Kidney (tissue), 14 donors: ENCODE data around the gene ZFHX2. TPM values are rescaled to one million over a fixed set of nuclear protein-coding genes. Genes with fewer than 3 reads are reported as not detected.

Experiments
- DNase-seq, 5 donors: peaks; one replicate each; pipeline ENCODE4 v3.0.0-alpha.2; 2013 to 2020
- FAIRE-seq: peaks from 2 replicates; lab custom pipeline; 2012; peaks lifted over from hg19 to GRCh38; lab: Jason Lieb, UNC
- H3K27ac ChIP-seq, 2 donors: one replicate each; pipeline ENCODE4 v1.7.0; 2013; ENCODE audit warnings: low read depth in 2 of 2, low read length in 2 of 2, inconsistent platforms in 1 of 2
- H3K27me3 ChIP-seq: one replicate; pipeline ENCODE4 v1.7.1; 2013; ENCODE audit warnings: low read length, inconsistent platforms; ENCODE audit not compliant: control insufficient read depth, insufficient read depth
- H3K36me3 ChIP-seq, 3 donors: one replicate each; pipeline versions ENCODE4 v1.7.0 to v1.7.1; 2013; ENCODE audit warnings: low read length in 3 of 3, control low read depth in 1 of 3, inconsistent platforms in 1 of 3; ENCODE audit not compliant: insufficient read depth in 3 of 3, control insufficient read depth in 2 of 3
- H3K4me1 ChIP-seq, 3 donors: one replicate each; pipeline versions ENCODE4 v1.7.0 to v1.7.1; 2013; ENCODE audit warnings: low read length in 3 of 3, inconsistent platforms in 1 of 3, low read depth in 1 of 3; ENCODE audit not compliant: control insufficient read depth in 2 of 3, insufficient read depth in 2 of 3
- H3K4me3 ChIP-seq, 3 donors: one replicate each; pipeline versions ENCODE4 v1.7.0 to v1.8.1; 2013; ENCODE audit warnings: low read length in 3 of 3, control low read depth in 1 of 3, inconsistent platforms in 1 of 3
- H3K9ac ChIP-seq, 3 donors: one replicate each; pipeline versions ENCODE4 v1.7.0 to v1.7.1; 2013; ENCODE audit warnings: low read length in 3 of 3, control low read depth in 1 of 3, inconsistent platforms in 1 of 3
- H3K9me3 ChIP-seq, 3 donors: one replicate each; pipeline versions ENCODE4 v1.7.0 to v1.7.1; 2013; ENCODE audit warnings: low read length in 3 of 3, control low read depth in 1 of 3, inconsistent platforms in 1 of 3; ENCODE audit not compliant: control insufficient read depth in 2 of 3, insufficient read depth in 1 of 3
- intact Hi-C: fragments of 100-400 bp; cut with DNase I; formaldehyde crosslinking; loops from one replicate; pipeline ENCODE4 v1.11.1; 2022
- polyA plus RNA-seq: library from polyadenylated mRNA; stranded (reverse); fragments of 350-450 nt; fragmentation: Illumina TruSeq; extraction: RNeasy Lipid Tissue Mini Kit (QIAGEN cat#74804); gene quantifications from one replicate; pipeline ENCODE4 v1.2.3, GENCODE V29; 2014; ENCODE audit warnings: low read depth, low replicate concordance; ENCODE audit not compliant: insufficient read depth
- total RNA-seq: library from RNA; stranded (reverse); fragmentation: NEBNext Ultra II Directional; extraction: Animal tissue kit (Norgen Biotek cat#: 25700); gene quantifications from one replicate; pipeline ENCODE4 v1.2.1, GENCODE V29; 2021
- TF ChIP-seq, protein P1 (sequence below): IDR thresholded peaks from 3 replicates; pipeline ENCODE4 v1.5.1; 2012; ENCODE audit warnings: mild to moderate bottlenecking, moderate library complexity, borderline replicate concordance; ENCODE audit not compliant: insufficient read depth; ENCODE audit errors: extremely low read depth
- donor health status: control.
- donor health status: control.
- donor health status: control.
- donor health status: control.
- donor health status: control.
- donor health status: DM: yes; HTN: yes; CAD: no.
- donor health status: Normal renal cell carcinoma (clear cell type).

ZFHX2 gene
- total and polyA plus RNA-seq, 2 donors from 2014 or later, result 4.9 to 6.1 TPM

DNA sequence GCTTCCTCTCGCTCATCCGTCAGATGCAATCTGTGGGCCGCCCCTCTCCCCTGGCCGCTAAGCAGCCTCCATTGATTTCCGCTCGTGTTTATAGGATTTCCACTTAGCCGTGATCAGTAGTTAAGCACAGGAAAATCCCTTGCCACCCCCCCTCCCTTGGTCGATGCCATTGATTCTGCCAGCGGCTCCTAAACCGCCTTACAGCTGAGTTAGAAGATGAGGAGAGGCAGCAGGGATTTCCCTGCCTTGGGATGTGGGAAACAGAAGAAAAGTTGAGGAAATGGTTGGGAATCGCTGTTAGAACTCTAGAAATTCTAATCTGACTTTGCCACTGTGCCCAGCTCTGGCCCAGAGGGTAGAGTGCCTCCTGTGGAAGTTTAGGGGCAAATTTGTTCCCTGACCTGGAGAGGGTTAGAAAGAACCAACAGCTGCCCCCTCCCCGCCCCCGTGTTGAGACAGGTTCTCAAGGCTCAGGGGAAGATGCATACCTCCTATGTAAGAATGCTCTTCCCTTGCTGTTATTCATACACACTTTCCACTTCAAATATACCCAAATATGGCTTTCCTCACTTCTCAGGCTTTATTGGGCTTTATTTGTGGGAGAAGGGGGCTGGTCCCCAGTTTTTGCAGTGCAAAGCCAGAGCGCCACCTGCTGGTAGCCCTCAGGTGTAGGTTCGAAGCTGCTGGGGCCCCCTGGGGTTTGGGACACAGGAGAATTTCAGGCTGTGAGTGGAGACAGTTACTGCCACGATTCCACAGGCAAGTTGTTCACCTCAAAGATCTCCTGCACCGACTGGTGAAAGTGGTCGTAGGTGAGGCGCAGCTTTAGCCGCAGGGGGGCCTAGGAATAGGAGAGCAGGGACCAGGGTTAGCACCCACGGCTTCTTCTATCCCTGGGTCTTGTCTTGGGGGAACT is 7.7 kb upstream of the ZFHX2 start:
- DNase-seq (no peak), FAIRE-seq (no peak)
- no peaks in the 10 kb centered on the region for H3K27me3 ChIP-seq
- H3K4me3 ChIP-seq, result no peak overlapping the region
- no peak overlapping the region for H3K9ac ChIP-seq
- peaks cover 0 to 18% (median 5%) of the 10 kb centered on the region in 3 donors for H3K4me1 ChIP-seq
- TF ChIP-seq, protein P1, sequence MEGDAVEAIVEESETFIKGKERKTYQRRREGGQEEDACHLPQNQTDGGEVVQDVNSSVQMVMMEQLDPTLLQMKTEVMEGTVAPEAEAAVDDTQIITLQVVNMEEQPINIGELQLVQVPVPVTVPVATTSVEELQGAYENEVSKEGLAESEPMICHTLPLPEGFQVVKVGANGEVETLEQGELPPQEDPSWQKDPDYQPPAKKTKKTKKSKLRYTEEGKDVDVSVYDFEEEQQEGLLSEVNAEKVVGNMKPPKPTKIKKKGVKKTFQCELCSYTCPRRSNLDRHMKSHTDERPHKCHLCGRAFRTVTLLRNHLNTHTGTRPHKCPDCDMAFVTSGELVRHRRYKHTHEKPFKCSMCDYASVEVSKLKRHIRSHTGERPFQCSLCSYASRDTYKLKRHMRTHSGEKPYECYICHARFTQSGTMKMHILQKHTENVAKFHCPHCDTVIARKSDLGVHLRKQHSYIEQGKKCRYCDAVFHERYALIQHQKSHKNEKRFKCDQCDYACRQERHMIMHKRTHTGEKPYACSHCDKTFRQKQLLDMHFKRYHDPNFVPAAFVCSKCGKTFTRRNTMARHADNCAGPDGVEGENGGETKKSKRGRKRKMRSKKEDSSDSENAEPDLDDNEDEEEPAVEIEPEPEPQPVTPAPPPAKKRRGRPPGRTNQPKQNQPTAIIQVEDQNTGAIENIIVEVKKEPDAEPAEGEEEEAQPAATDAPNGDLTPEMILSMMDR, result peak; percentile 65
- no peaks in the 10 kb centered on the region for H3K9me3 ChIP-seq
- intact Hi-C loops, result no loop called here
- no peak overlapping the region for H3K27ac ChIP-seq
- H3K36me3 ChIP-seq, result peaks cover 2 to 16% (median 13%) of the 10 kb centered on the region in 3 donors

DNA sequence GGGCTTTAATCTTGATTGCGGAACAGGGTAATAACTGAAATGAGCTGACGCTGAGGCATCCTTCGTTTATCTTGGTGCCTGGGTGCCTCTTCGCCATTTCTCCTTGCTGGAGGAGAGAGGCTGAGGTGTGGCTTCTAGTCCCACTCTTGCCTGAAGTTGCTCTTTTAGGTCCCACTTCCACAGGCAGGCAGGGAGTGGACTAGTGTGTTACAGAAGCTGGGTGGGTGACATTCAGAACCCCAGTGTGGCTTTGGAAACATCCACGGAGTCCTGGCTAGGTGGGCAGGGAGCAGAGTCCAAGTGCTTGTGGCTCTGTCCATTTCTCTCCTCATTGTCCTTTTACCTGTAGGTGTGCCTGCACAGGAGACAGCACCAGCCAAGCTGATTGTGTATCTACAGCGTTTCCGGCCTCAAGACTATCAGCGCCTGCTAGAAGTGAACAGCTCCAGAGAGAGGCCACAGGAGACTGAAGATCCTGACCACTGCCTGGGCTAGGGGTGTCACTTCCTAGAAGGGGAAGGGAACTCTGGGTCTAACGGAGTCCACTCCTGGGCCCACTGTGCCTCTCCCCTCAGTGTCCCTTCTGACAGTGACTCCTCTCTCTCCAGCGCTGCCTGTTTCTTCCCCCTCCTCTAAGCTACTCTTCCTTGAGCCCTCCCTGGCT is 6.9 kb upstream of the ZFHX2 start:
- DNase-seq (no peak), FAIRE-seq (no peak)
- TF ChIP-seq, protein P1, result no peak
- Histone ChIP-seq H3K9ac (no peak overlapping the region), H3K27ac (no peak overlapping the region), H3K4me3 (no peak overlapping the region), H3K9me3 (no peaks in the 10 kb centered on the region), H3K27me3 (no peaks in the 10 kb centered on the region), H3K4me1 (peaks cover 0 to 18% (median 5%) of the 10 kb centered on the region in 3 donors), H3K36me3 (peaks cover 2 to 16% (median 13%) of the 10 kb centered on the region in 3 donors)
- intact Hi-C loops, result no loop called here

DNA sequence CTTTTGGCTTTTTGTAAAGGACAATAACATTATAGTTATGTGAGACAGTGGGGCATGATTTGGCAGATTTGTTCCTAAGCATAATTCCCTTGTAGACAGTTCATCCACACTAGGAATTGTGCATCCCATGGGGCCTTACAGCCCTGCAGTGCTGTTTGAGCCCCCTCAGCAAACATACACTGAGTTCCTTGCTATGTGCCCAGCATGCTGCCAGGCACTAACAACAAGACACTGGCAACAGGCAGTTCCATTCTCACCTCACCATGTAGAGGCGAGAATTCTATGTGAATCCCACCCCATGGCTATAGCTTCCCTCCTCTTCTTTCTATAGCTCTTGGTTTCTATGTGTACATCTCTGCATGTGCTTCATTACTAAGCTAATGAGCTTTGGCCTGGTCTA is 6.4 kb upstream of the ZFHX2 start:
- DNase-seq (no peak), FAIRE-seq (no peak)
- no peak overlapping the region for H3K9ac ChIP-seq
- peaks cover 0 to 18% (median 5%) of the 10 kb centered on the region in 3 donors for H3K4me1 ChIP-seq
- H3K9me3 ChIP-seq, result no peaks in the 10 kb centered on the region
- H3K36me3 ChIP-seq, result peaks cover 2 to 16% (median 13%) of the 10 kb centered on the region in 3 donors
- TF ChIP-seq, protein P1, result no peak
- no peaks in the 10 kb centered on the region for H3K27me3 ChIP-seq
- H3K4me3 ChIP-seq, result no peak overlapping the region
- H3K27ac ChIP-seq, result no peak overlapping the region
- intact Hi-C loops, result no loop called here
